WTC11 (cell line): ENCODE data around the gene MS4A14. TPM values are rescaled to one million over a fixed set of nuclear protein-coding genes. Genes with fewer than 3 reads are reported as not detected.

Source experiments
- ATAC-seq: fragments of 200-7000 bp; cut with Tn5 transposase; 2 replicates; pipeline ENCODE4 v1.10.0; 2021; ENCODE audit warnings: mild to moderate bottlenecking, moderate library complexity
- CTCF ChIA-PET: fragments of 300-600 bp; sonication (Branson Sonifier 250); formaldehyde crosslinking; loops from one replicate; lab custom pipeline; 2021; ENCODE audit warnings: antibody characterized with exemption; lab: Charles Lee
- POLR2A ChIA-PET: fragments of 350-600 bp; sonication (Branson Sonifier 250); formaldehyde crosslinking; loops from one replicate; lab custom pipeline; 2021; ENCODE audit warnings: antibody characterized with exemption; lab: Charles Lee
- DNase-seq: peaks from one replicate; pipeline ENCODE4 v3.0.0; 2021; ENCODE audit warnings: low spot score
- H3K27ac Mint-ChIP-seq: 2 replicates; pipeline ENCODE4 v1.8.0; 2021; ENCODE audit warnings: mixed read lengths
- H3K27me3 Mint-ChIP-seq: 2 replicates; pipeline ENCODE4 v1.8.0; 2021; ENCODE audit warnings: low read depth, mild to moderate bottlenecking, moderate library complexity, mixed read lengths
- H3K36me3 Mint-ChIP-seq: 2 replicates; pipeline ENCODE4 v1.8.0; 2021; ENCODE audit warnings: mixed read lengths
- H3K4me1 Mint-ChIP-seq: 2 replicates; pipeline ENCODE4 v1.8.0; 2022; ENCODE audit warnings: mixed read lengths
- H3K4me3 Mint-ChIP-seq: 2 replicates; pipeline ENCODE4 v1.8.0; 2021; ENCODE audit warnings: mild to moderate bottlenecking, moderate library complexity, mixed read lengths
- H3K9me3 Mint-ChIP-seq: 2 replicates; pipeline ENCODE4 v1.8.0; 2021; ENCODE audit warnings: mixed read lengths
- ATF1 ChIP-seq: sonication (generic); formaldehyde crosslinking; IDR thresholded peaks from 2 replicates; pipeline ENCODE4 v1.8.1; 2023; ENCODE audit warnings: mild to moderate bottlenecking, moderate library complexity, missing genetic modification reagents
- CREB1 ChIP-seq: sonication (generic); formaldehyde crosslinking; IDR thresholded peaks from 2 replicates; pipeline ENCODE4 v1.8.0; 2023; ENCODE audit warnings: mild to moderate bottlenecking, missing genetic modification reagents
- CREM ChIP-seq: sonication (generic); formaldehyde crosslinking; IDR thresholded peaks from 2 replicates; pipeline ENCODE4 v1.8.1; 2022; ENCODE audit warnings: mild to moderate bottlenecking, missing genetic modification reagents, moderate library complexity
- KAT7 ChIP-seq: sonication (generic); formaldehyde crosslinking; IDR thresholded peaks from 2 replicates; pipeline ENCODE4 v1.8.1; 2023; ENCODE audit warnings: missing genetic modification reagents, mild to moderate bottlenecking, borderline replicate concordance
- MYBL2 ChIP-seq: sonication (generic); formaldehyde crosslinking; IDR thresholded peaks from 2 replicates; pipeline ENCODE4 v1.8.1; 2023; ENCODE audit warnings: mild to moderate bottlenecking, moderate library complexity, missing genetic modification reagents
- NFATC4 ChIP-seq: fragments of 250-450 bp; sonication (Bioruptor Pico); IDR thresholded peaks from 2 replicates; pipeline ENCODE4 v1.9.0; 2021; ENCODE audit warnings: mild to moderate bottlenecking
- NR1H2 ChIP-seq: sonication (generic); formaldehyde crosslinking; IDR thresholded peaks from 2 replicates; pipeline ENCODE4 v1.9.0; 2021; ENCODE audit warnings: mild to moderate bottlenecking, moderate library complexity, missing genetic modification reagents
- NR2C2 ChIP-seq: sonication (generic); formaldehyde crosslinking; IDR thresholded peaks from 2 replicates; pipeline ENCODE4 v1.8.0; 2022; ENCODE audit warnings: mild to moderate bottlenecking, missing genetic modification reagents
- PREB ChIP-seq: sonication (generic); formaldehyde crosslinking; IDR thresholded peaks from 2 replicates; pipeline ENCODE4 v1.8.1; 2022; ENCODE audit warnings: mild to moderate bottlenecking, missing genetic modification reagents, moderate library complexity, borderline replicate concordance
- RELA ChIP-seq: sonication (generic); formaldehyde crosslinking; IDR thresholded peaks from 2 replicates; pipeline ENCODE4 v1.8.1; 2022; ENCODE audit warnings: missing genetic modification reagents, mild to moderate bottlenecking, borderline replicate concordance
- SMAD4 ChIP-seq: sonication (generic); formaldehyde crosslinking; IDR thresholded peaks from 2 replicates; pipeline ENCODE4 v1.8.0; 2022; ENCODE audit warnings: mild to moderate bottlenecking, missing genetic modification reagents
- TP53 ChIP-seq: sonication (generic); formaldehyde crosslinking; IDR thresholded peaks from 2 replicates; pipeline ENCODE4 v1.8.1; 2023; ENCODE audit warnings: mild to moderate bottlenecking, missing genetic modification reagents
- ZMAT4 ChIP-seq: fragments of 250-450 bp; sonication (Bioruptor Pico); IDR thresholded peaks from 2 replicates; pipeline ENCODE4 v1.9.0; 2021; ENCODE audit warnings: mild to moderate bottlenecking
- ZNF121 ChIP-seq: sonication (generic); formaldehyde crosslinking; IDR thresholded peaks from 2 replicates; pipeline ENCODE4 v1.8.0; 2023; ENCODE audit warnings: missing genetic modification reagents
- ZNF219 ChIP-seq: sonication (generic); formaldehyde crosslinking; IDR thresholded peaks from 2 replicates; pipeline ENCODE4 v1.8.0; 2023; ENCODE audit warnings: missing genetic modification reagents, mild to moderate bottlenecking, borderline replicate concordance
- total RNA-seq: library from RNA; stranded (reverse); gene quantifications from 3 replicates; pipeline ENCODE4 v1.2.3, GENCODE V29; 2021
- TF ChIP-seq, protein P1 (sequence below): fragments of 250-450 bp; sonication (Bioruptor Pico); IDR thresholded peaks from 2 replicates; pipeline ENCODE4 v1.9.0; 2021; ENCODE audit warnings: mild to moderate bottlenecking
- TF ChIP-seq, protein P2 (sequence below): fragments of 200-600 bp; IDR thresholded peaks from 2 replicates; pipeline ENCODE4 v1.8.0; 2022; ENCODE audit warnings: antibody characterized with exemption
- TF ChIP-seq, protein P3 (sequence below): sonication (generic); formaldehyde crosslinking; IDR thresholded peaks from 2 replicates; pipeline ENCODE4 v1.8.1; 2023; ENCODE audit warnings: mild to moderate bottlenecking, moderate library complexity, missing genetic modification reagents
- TF ChIP-seq, protein P4 (sequence below): sonication (generic); formaldehyde crosslinking; IDR thresholded peaks from 2 replicates; pipeline ENCODE4 v1.8.0; 2022; ENCODE audit warnings: mild to moderate bottlenecking, missing genetic modification reagents
- TF ChIP-seq, protein P5 (sequence below): sonication (generic); formaldehyde crosslinking; IDR thresholded peaks from 2 replicates; pipeline ENCODE4 v1.8.1; 2023; ENCODE audit warnings: mild to moderate bottlenecking, missing genetic modification reagents, borderline replicate concordance

The MS4A14 gene
- total RNA-seq, 1 experiment from 2014 or later, result not detected

GRCh38 chr11:60370811-60371298, 25.4 kb upstream of the MS4A14 start (continued):
- TF ChIP-seq ZNF219, result no peak

DNA sequence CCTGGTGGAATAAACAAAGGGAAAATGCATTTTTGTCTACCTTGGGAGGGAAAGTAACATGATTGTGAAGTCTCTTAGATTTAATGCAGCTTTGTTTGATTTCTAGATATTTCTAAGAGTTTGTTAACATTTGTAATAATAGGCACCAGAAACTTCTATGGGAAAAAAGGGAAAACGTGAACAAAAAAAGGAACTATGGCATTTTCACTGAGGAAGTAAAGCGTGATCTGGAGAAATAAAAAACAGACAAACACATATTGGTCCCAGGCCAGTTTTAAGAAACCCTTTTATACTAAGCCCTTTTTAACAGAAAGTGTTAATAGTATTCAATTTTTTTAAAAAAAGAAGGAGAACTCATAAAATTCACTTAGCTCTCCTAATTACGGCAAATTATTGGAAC, 24.9 kb upstream of the MS4A14 start:
- no peak overlapping the region for H3K4me3 Mint-ChIP-seq
- no peaks in the 10 kb centered on the region for H3K27me3 Mint-ChIP-seq
- H3K9me3 Mint-ChIP-seq, result peaks cover 17% of the 10 kb centered on the region
- peaks cover 40% of the 10 kb centered on the region for H3K4me1 Mint-ChIP-seq
- no peak overlapping the region for H3K27ac Mint-ChIP-seq
- DNase-seq (no peak), ATAC-seq (no peak)
- no peak for TF ChIP-seq CREM (CRISPR knock-in tag)
- TF ChIP-seq, protein P1, sequence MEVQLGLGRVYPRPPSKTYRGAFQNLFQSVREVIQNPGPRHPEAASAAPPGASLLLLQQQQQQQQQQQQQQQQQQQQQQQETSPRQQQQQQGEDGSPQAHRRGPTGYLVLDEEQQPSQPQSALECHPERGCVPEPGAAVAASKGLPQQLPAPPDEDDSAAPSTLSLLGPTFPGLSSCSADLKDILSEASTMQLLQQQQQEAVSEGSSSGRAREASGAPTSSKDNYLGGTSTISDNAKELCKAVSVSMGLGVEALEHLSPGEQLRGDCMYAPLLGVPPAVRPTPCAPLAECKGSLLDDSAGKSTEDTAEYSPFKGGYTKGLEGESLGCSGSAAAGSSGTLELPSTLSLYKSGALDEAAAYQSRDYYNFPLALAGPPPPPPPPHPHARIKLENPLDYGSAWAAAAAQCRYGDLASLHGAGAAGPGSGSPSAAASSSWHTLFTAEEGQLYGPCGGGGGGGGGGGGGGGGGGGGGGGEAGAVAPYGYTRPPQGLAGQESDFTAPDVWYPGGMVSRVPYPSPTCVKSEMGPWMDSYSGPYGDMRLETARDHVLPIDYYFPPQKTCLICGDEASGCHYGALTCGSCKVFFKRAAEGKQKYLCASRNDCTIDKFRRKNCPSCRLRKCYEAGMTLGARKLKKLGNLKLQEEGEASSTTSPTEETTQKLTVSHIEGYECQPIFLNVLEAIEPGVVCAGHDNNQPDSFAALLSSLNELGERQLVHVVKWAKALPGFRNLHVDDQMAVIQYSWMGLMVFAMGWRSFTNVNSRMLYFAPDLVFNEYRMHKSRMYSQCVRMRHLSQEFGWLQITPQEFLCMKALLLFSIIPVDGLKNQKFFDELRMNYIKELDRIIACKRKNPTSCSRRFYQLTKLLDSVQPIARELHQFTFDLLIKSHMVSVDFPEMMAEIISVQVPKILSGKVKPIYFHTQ (CRISPR knock-in tag), result no peak
- no peak for TF ChIP-seq ZMAT4 (CRISPR knock-in tag)
- no peak for TF ChIP-seq ZNF121 (CRISPR knock-in tag)
- TF ChIP-seq NR2C2, result no peak
- TF ChIP-seq, protein P2, sequence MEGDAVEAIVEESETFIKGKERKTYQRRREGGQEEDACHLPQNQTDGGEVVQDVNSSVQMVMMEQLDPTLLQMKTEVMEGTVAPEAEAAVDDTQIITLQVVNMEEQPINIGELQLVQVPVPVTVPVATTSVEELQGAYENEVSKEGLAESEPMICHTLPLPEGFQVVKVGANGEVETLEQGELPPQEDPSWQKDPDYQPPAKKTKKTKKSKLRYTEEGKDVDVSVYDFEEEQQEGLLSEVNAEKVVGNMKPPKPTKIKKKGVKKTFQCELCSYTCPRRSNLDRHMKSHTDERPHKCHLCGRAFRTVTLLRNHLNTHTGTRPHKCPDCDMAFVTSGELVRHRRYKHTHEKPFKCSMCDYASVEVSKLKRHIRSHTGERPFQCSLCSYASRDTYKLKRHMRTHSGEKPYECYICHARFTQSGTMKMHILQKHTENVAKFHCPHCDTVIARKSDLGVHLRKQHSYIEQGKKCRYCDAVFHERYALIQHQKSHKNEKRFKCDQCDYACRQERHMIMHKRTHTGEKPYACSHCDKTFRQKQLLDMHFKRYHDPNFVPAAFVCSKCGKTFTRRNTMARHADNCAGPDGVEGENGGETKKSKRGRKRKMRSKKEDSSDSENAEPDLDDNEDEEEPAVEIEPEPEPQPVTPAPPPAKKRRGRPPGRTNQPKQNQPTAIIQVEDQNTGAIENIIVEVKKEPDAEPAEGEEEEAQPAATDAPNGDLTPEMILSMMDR, result no peak
- TF ChIP-seq, protein P3, sequence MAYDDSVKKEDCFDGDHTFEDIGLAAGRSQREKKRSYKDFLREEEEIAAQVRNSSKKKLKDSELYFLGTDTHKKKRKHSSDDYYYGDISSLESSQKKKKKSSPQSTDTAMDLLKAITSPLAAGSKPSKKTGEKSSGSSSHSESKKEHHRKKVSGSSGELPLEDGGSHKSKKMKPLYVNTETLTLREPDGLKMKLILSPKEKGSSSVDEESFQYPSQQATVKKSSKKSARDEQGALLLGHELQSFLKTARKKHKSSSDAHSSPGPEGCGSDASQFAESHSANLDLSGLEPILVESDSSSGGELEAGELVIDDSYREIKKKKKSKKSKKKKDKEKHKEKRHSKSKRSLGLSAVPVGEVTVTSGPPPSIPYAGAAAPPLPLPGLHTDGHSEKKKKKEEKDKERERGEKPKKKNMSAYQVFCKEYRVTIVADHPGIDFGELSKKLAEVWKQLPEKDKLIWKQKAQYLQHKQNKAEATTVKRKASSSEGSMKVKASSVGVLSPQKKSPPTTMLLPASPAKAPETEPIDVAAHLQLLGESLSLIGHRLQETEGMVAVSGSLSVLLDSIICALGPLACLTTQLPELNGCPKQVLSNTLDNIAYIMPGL (CRISPR knock-in tag), result no peak
- TF ChIP-seq, protein P4, sequence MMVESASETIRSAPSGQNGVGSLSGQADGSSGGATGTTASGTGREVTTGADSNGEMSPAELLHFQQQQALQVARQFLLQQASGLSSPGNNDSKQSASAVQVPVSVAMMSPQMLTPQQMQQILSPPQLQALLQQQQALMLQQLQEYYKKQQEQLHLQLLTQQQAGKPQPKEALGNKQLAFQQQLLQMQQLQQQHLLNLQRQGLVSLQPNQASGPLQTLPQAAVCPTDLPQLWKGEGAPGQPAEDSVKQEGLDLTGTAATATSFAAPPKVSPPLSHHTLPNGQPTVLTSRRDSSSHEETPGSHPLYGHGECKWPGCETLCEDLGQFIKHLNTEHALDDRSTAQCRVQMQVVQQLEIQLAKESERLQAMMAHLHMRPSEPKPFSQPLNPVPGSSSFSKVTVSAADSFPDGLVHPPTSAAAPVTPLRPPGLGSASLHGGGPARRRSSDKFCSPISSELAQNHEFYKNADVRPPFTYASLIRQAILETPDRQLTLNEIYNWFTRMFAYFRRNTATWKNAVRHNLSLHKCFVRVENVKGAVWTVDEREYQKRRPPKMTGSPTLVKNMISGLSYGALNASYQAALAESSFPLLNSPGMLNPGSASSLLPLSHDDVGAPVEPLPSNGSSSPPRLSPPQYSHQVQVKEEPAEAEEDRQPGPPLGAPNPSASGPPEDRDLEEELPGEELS (CRISPR knock-in tag), result no peak
- TF ChIP-seq TP53 (CRISPR knock-in tag), result no peak
- ChIA-PET CTCF (interaction anchor here (1.6 kb wide), 2 partner anchors 8 to 240 kb away, joined by 4 to 7 read pairs; no protein-coding TSS in a partner anchor), POLR2A (no interaction called here)
- peaks cover 14% of the 10 kb centered on the region for H3K36me3 Mint-ChIP-seq

DNA sequence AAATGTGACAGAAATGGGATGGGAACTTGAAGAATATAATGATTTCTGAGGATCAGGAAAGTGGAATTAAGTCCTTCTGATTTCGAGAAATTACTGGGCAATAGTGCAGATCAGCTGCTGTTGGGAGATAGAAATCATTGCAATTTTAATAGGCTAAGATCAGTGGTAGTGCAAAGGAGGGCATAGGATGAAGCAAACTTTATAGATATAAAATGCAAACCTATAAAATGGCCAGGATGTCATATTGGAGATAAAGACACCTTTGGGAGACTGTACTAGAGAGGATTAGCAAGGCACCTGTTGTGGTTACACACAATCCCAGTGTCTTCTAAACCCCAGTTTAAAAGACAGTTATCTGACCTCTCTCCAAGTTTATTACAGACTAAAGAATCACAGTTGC, 24.4 kb upstream of the MS4A14 start:
- Mint-ChIP-seq H3K4me3 (no peak overlapping the region), H3K4me1 (peaks cover 38% of the 10 kb centered on the region), H3K9me3 (peaks cover 17% of the 10 kb centered on the region), H3K27me3 (no peaks in the 10 kb centered on the region), H3K36me3 (peaks cover 14% of the 10 kb centered on the region), H3K27ac (no peak overlapping the region)
- ChIA-PET POLR2A (no interaction called here), CTCF (interaction anchor here (1.6 kb wide), 1 partner anchor 8 kb away, joined by 7 read pairs; no protein-coding TSS in a partner anchor)
- no peak for ATAC-seq
- DNase-seq, result no peak
- TF ChIP-seq NR1H2 (CRISPR knock-in tag) (no peak), MYBL2 (CRISPR knock-in tag) (no peak), SMAD4 (CRISPR knock-in tag) (no peak), RELA (CRISPR knock-in tag) (no peak), NFATC4 (CRISPR knock-in tag) (no peak), NR2C2 (no peak), CREB1 (CRISPR knock-in tag) (no peak), PREB (CRISPR knock-in tag) (no peak), ATF1 (CRISPR knock-in tag) (no peak), KAT7 (CRISPR knock-in tag) (no peak)
- TF ChIP-seq, protein P5, sequence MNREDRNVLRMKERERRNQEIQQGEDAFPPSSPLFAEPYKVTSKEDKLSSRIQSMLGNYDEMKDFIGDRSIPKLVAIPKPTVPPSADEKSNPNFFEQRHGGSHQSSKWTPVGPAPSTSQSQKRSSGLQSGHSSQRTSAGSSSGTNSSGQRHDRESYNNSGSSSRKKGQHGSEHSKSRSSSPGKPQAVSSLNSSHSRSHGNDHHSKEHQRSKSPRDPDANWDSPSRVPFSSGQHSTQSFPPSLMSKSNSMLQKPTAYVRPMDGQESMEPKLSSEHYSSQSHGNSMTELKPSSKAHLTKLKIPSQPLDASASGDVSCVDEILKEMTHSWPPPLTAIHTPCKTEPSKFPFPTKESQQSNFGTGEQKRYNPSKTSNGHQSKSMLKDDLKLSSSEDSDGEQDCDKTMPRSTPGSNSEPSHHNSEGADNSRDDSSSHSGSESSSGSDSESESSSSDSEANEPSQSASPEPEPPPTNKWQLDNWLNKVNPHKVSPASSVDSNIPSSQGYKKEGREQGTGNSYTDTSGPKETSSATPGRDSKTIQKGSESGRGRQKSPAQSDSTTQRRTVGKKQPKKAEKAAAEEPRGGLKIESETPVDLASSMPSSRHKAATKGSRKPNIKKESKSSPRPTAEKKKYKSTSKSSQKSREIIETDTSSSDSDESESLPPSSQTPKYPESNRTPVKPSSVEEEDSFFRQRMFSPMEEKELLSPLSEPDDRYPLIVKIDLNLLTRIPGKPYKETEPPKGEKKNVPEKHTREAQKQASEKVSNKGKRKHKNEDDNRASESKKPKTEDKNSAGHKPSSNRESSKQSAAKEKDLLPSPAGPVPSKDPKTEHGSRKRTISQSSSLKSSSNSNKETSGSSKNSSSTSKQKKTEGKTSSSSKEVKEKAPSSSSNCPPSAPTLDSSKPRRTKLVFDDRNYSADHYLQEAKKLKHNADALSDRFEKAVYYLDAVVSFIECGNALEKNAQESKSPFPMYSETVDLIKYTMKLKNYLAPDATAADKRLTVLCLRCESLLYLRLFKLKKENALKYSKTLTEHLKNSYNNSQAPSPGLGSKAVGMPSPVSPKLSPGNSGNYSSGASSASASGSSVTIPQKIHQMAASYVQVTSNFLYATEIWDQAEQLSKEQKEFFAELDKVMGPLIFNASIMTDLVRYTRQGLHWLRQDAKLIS, result no peak
